ENCODE measurements around the gene SLC27A1. TPM values are rescaled to one million over a fixed set of nuclear protein-coding genes. Genes with fewer than 3 reads are reported as not detected.
"Not testable (repeated sequence)": the region's sequence is repeated elsewhere in the genome, so short reads cannot be mapped to it uniquely, and the experiment has no call there.

The SLC27A1 gene
- total and polyA plus RNA-seq, 2 donors: 2.0 to 11.9 TPM

- H3K27me3 ChIP-seq (ENCODE audit: control insufficient read depth in 2 of 2, insufficient read depth in 1 of 2, low read length in 1 of 2): no peaks in the 10 kb centered on the region
- H3K36me3 ChIP-seq (ENCODE audit: control insufficient read depth in 2 of 2, insufficient read depth in 2 of 2, low read length in 1 of 2): peaks cover 6 to 14% of the 10 kb centered on the region in 2 donors
- H3K27ac ChIP-seq (ENCODE audit: low read depth in 1 of 2, low read length in 1 of 2): no peak overlapping the region
- H3K4me1 ChIP-seq (ENCODE audit: control insufficient read depth in 2 of 2, insufficient read depth in 2 of 2, low read length in 2 of 2): peaks cover 0 to 16% of the 10 kb centered on the region in 2 donors
- 97% methylated on average over 2 of the region's 2 CpGs for WGBS
- no peak for DNase-seq (ENCODE audit: low read depth in 6 of 9, low spot score in 9 of 9)
- H3K9me3 ChIP-seq (ENCODE audit: control insufficient read depth in 2 of 2, insufficient read depth in 1 of 2, low read length in 1 of 2): no peaks in the 10 kb centered on the region
- H3K4me3 ChIP-seq (ENCODE audit: low read length in 2 of 2): no peak overlapping the region
Measured at GRCh38 chr19:17504030-17504429, 33.7 kb downstream of the SLC27A1 start.

GRCh38 chr19:17504456-17504855, 34.1 kb downstream of the SLC27A1 start:
- 98% methylated on average over 13 of the region's 13 CpGs for WGBS
- DNase-seq (ENCODE audit: low read depth in 6 of 9, low spot score in 9 of 9): no peak
- Histone ChIP-seq H3K4me3 (ENCODE audit: low read length in 2 of 2) (no peak overlapping the region), H3K27me3 (ENCODE audit: control insufficient read depth in 2 of 2, insufficient read depth in 1 of 2, low read length in 1 of 2) (no peaks in the 10 kb centered on the region), H3K36me3 (ENCODE audit: control insufficient read depth in 2 of 2, insufficient read depth in 2 of 2, low read length in 1 of 2) (peaks cover 6 to 14% of the 10 kb centered on the region in 2 donors), H3K4me1 (ENCODE audit: control insufficient read depth in 2 of 2, insufficient read depth in 2 of 2, low read length in 2 of 2) (peaks cover 0 to 12% of the 10 kb centered on the region in 2 donors), H3K9me3 (ENCODE audit: control insufficient read depth in 2 of 2, insufficient read depth in 1 of 2, low read length in 1 of 2) (no peaks in the 10 kb centered on the region), H3K27ac (ENCODE audit: low read depth in 1 of 2, low read length in 1 of 2) (no peak overlapping the region)

- no peaks in the 10 kb centered on the region for H3K9me3 ChIP-seq (ENCODE audit: control insufficient read depth in 2 of 2, insufficient read depth in 1 of 2, low read length in 1 of 2)
- no peak overlapping the region for H3K4me3 ChIP-seq (ENCODE audit: low read length in 2 of 2)
- 94% methylated on average over 10 of the region's 10 CpGs for WGBS
- H3K27me3 ChIP-seq (ENCODE audit: control insufficient read depth in 2 of 2, insufficient read depth in 1 of 2, low read length in 1 of 2): no peaks in the 10 kb centered on the region
- DNase-seq (ENCODE audit: low read depth in 6 of 9, low spot score in 9 of 9): no peak
- no peak overlapping the region for H3K27ac ChIP-seq (ENCODE audit: low read depth in 1 of 2, low read length in 1 of 2)
- H3K4me1 ChIP-seq (ENCODE audit: control insufficient read depth in 2 of 2, insufficient read depth in 2 of 2, low read length in 2 of 2): peaks cover 1 to 6% of the 10 kb centered on the region in 2 donors
- peaks cover 6 to 14% of the 10 kb centered on the region in 2 donors for H3K36me3 ChIP-seq (ENCODE audit: control insufficient read depth in 2 of 2, insufficient read depth in 2 of 2, low read length in 1 of 2)
Measured at GRCh38 chr19:17505223-17505622, 34.9 kb downstream of the SLC27A1 start.

- H3K9me3 ChIP-seq (ENCODE audit: control insufficient read depth in 2 of 2, insufficient read depth in 1 of 2, low read length in 1 of 2): no peaks in the 10 kb centered on the region
- H3K36me3 ChIP-seq (ENCODE audit: control insufficient read depth in 2 of 2, insufficient read depth in 2 of 2, low read length in 1 of 2): peaks cover 2 to 8% of the 10 kb centered on the region in 2 donors
- no peaks in the 10 kb centered on the region for H3K27me3 ChIP-seq (ENCODE audit: control insufficient read depth in 2 of 2, insufficient read depth in 1 of 2, low read length in 1 of 2)
- H3K4me3 ChIP-seq (ENCODE audit: low read length in 2 of 2): no peak overlapping the region
- WGBS: 70% methylated on average over 9 of the region's 9 CpGs
- DNase-seq (ENCODE audit: low read depth in 6 of 9, low spot score in 9 of 9): no peak
- H3K27ac ChIP-seq (ENCODE audit: low read depth in 1 of 2, low read length in 1 of 2): no peak overlapping the region
- H3K4me1 ChIP-seq (ENCODE audit: control insufficient read depth in 2 of 2, insufficient read depth in 2 of 2, low read length in 2 of 2): peaks cover 6 to 8% of the 10 kb centered on the region in 2 donors
Measured at GRCh38 chr19:17506745-17507144, 36.4 kb downstream of the SLC27A1 start.

- not testable (repeated sequence) for H3K4me3 ChIP-seq (ENCODE audit: low read length in 2 of 2); H3K27ac ChIP-seq (ENCODE audit: low read depth in 1 of 2, low read length in 1 of 2); H3K36me3 ChIP-seq (ENCODE audit: control insufficient read depth in 2 of 2, insufficient read depth in 2 of 2, low read length in 1 of 2); H3K9me3 ChIP-seq (ENCODE audit: control insufficient read depth in 2 of 2, insufficient read depth in 1 of 2, low read length in 1 of 2); H3K27me3 ChIP-seq (ENCODE audit: control insufficient read depth in 2 of 2, insufficient read depth in 1 of 2, low read length in 1 of 2); DNase-seq (ENCODE audit: low read depth in 6 of 9, low spot score in 9 of 9)
- H3K4me1 ChIP-seq (ENCODE audit: control insufficient read depth in 2 of 2, insufficient read depth in 2 of 2, low read length in 2 of 2): peaks cover 12 to 15% of the 10 kb centered on the region in 2 donors
- WGBS: 99% methylated on average over 3 of the region's 3 CpGs
Measured at GRCh38 chr19:17508558-17508933, 38.2 kb downstream of the SLC27A1 start.

GRCh38 chr19:17510220-17510993, 40.1 kb downstream of the SLC27A1 start:
- no peak for DNase-seq (ENCODE audit: low read depth in 6 of 9, low spot score in 9 of 9)
- peaks cover 12 to 15% of the 10 kb centered on the region in 2 donors for H3K4me1 ChIP-seq (ENCODE audit: control insufficient read depth in 2 of 2, insufficient read depth in 2 of 2, low read length in 2 of 2)
- H3K4me3 ChIP-seq (ENCODE audit: low read length in 2 of 2): peak overlapping the region; percentile 81 to 83
- no peaks in the 10 kb centered on the region for H3K27me3 ChIP-seq (ENCODE audit: control insufficient read depth in 2 of 2, insufficient read depth in 1 of 2, low read length in 1 of 2)
- peaks cover 2 to 11% of the 10 kb centered on the region in 2 donors for H3K36me3 ChIP-seq (ENCODE audit: control insufficient read depth in 2 of 2, insufficient read depth in 2 of 2, low read length in 1 of 2)
- H3K9me3 ChIP-seq (ENCODE audit: control insufficient read depth in 2 of 2, insufficient read depth in 1 of 2, low read length in 1 of 2): no peaks in the 10 kb centered on the region
- 42% methylated on average over 13 of the region's 13 CpGs for WGBS
- peak overlapping the region in 1 of 2 donors; percentile 53 for H3K27ac ChIP-seq (ENCODE audit: low read depth in 1 of 2, low read length in 1 of 2)

GRCh38 chr19:17511724-17512573, 41.6 kb downstream of the SLC27A1 start:
- Histone ChIP-seq H3K9me3 (ENCODE audit: control insufficient read depth in 2 of 2, insufficient read depth in 1 of 2, low read length in 1 of 2) (peaks cover 0 to under 1% of the 10 kb centered on the region in 2 donors), H3K36me3 (ENCODE audit: control insufficient read depth in 2 of 2, insufficient read depth in 2 of 2, low read length in 1 of 2) (peaks cover 8 to 12% of the 10 kb centered on the region in 2 donors), H3K4me1 (ENCODE audit: control insufficient read depth in 2 of 2, insufficient read depth in 2 of 2, low read length in 2 of 2) (peaks cover 12 to 15% of the 10 kb centered on the region in 2 donors), H3K27me3 (ENCODE audit: control insufficient read depth in 2 of 2, insufficient read depth in 1 of 2, low read length in 1 of 2) (no peaks in the 10 kb centered on the region), H3K27ac (ENCODE audit: low read depth in 1 of 2, low read length in 1 of 2) (peak overlapping the region; percentile 93 to 94), H3K4me3 (ENCODE audit: low read length in 2 of 2) (peak overlapping the region; percentile 81 to 83)
- under 1% methylated on average over 82 of the region's 82 CpGs for WGBS
- DNase-seq (ENCODE audit: low read depth in 6 of 9, low spot score in 9 of 9): peak in 8 of 9 donors; percentile 57 to 92 (median 80)

- DNase-seq (ENCODE audit: low read depth in 6 of 9, low spot score in 9 of 9): no peak
- Histone ChIP-seq H3K36me3 (ENCODE audit: control insufficient read depth in 2 of 2, insufficient read depth in 2 of 2, low read length in 1 of 2) (peaks cover 14 to 18% of the 10 kb centered on the region in 2 donors), H3K4me1 (ENCODE audit: control insufficient read depth in 2 of 2, insufficient read depth in 2 of 2, low read length in 2 of 2) (peaks cover 12 to 15% of the 10 kb centered on the region in 2 donors), H3K27ac (ENCODE audit: low read depth in 1 of 2, low read length in 1 of 2) (peak overlapping the region; percentile 93 to 94), H3K27me3 (ENCODE audit: control insufficient read depth in 2 of 2, insufficient read depth in 1 of 2, low read length in 1 of 2) (no peaks in the 10 kb centered on the region), H3K4me3 (ENCODE audit: low read length in 2 of 2) (peak overlapping the region; percentile 81 to 83), H3K9me3 (ENCODE audit: control insufficient read depth in 2 of 2, insufficient read depth in 1 of 2, low read length in 1 of 2) (peaks cover 5 to 7% of the 10 kb centered on the region in 2 donors)
- WGBS: 40% methylated on average over 9 of the region's 9 CpGs
Measured at GRCh38 chr19:17512574-17512939, 42.2 kb downstream of the SLC27A1 start.
